ENCODE data around the gene ARRDC4. TPM values are rescaled to one million over a fixed set of nuclear protein-coding genes. Genes with fewer than 3 reads are reported as not detected.

Gene ARRDC4
- total RNA-seq, 1 experiment from 2014 or later, result 8.7 TPM

DNA sequence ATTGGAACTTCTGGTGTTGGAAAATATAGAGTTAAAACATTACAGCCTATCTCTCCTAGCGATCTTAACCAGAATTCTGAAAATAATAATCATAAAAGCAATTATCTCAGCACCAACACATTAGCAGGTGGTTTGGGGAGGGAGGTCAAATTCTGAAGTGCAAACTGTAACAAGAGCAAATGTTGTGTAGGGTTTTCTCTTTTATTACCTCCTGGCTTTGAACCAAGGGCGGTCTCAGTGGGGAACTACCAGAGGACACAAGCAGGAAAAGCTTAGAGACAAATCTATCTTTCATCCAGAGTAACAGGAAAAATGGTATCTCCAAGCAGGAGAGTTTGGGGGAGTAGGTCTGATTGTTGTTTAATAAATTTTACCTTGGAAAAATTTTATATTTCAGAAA is 5.5 kb upstream of the ARRDC4 start:
- Histone ChIP-seq H3K27me3 (ENCODE audit: insufficient read depth, low read length) (no peaks in the 10 kb centered on the region), H2BK15ac (ENCODE audit: low read depth, low read length) (no peak overlapping the region), H2BK20ac (ENCODE audit: low read depth, low read length, poor library complexity, severe bottlenecking) (no peak overlapping the region), H3K9ac (ENCODE audit: extremely low read depth, insufficient read length, low read length) (no peak overlapping the region), H3K23ac (ENCODE audit: insufficient read length, low read depth, low read length) (no peak overlapping the region), H2BK12ac (ENCODE audit: insufficient read length, low read depth, low read length) (no peak overlapping the region), H2AFZ (ENCODE audit: low read length) (no peak overlapping the region), H3K4me2 (ENCODE audit: insufficient read depth, insufficient read length, low read length) (no peak overlapping the region), H4K20me1 (ENCODE audit: control insufficient read depth, insufficient read depth, insufficient read length) (no peaks in the 10 kb centered on the region), H3K4me1 (ENCODE audit: insufficient read depth, low read length) (no peaks in the 10 kb centered on the region; the same call in 1 of the 2 replicates), H4K5ac (ENCODE audit: insufficient read length, low read depth, low read length) (no peak overlapping the region), H3K23me2 (ENCODE audit: insufficient read length, low read depth, low read length, poor library complexity, severe bottlenecking) (no peaks in the 10 kb centered on the region), H3K4ac (ENCODE audit: low read depth, low read length) (no peak overlapping the region), H3K14ac (ENCODE audit: insufficient read depth, low read length) (no peak overlapping the region), H3K79me2 (ENCODE audit: insufficient read depth, low read length) (no peaks in the 10 kb centered on the region), H2BK5ac (ENCODE audit: insufficient read length, low read length) (no peak overlapping the region), H2BK120ac (ENCODE audit: low read depth, low read length, poor library complexity, severe bottlenecking) (no peak overlapping the region), H3T11ph (ENCODE audit: low read length) (no peak overlapping the region), H3K9me3 (ENCODE audit: control insufficient read depth, low read depth, low read length) (no peaks in the 10 kb centered on the region), H3K56ac (ENCODE audit: insufficient read length, low read depth, low read length) (no peak overlapping the region), H4K8ac (replicated peaks; ENCODE audit: insufficient read length, low read depth, low read length) (no peak overlapping the region), H3K18ac (ENCODE audit: insufficient read length, low read depth, low read length) (no peak overlapping the region), H3K79me1 (ENCODE audit: insufficient read depth, low read depth, low read length, poor library complexity, severe bottlenecking) (no peaks in the 10 kb centered on the region), H2AK5ac (ENCODE audit: insufficient read length, low read length) (no peak overlapping the region), H3K27ac (ENCODE audit: insufficient read length, low read depth, low read length) (no peak overlapping the region), H4K91ac (ENCODE audit: insufficient read length, low read depth, low read length) (no peak overlapping the region)
- H3K9me3 Mint-ChIP-seq, result no peaks in the 10 kb centered on the region
- no peak for DNase-seq
- H3K27me3 Mint-ChIP-seq (ENCODE audit: low read depth), result peaks cover 11% of the 10 kb centered on the region
- WGBS (ENCODE audit: extremely low coverage, insufficient read length, low lambda C conversion rate), result no CpG with 5 or more reads among the region's 2 CpGs
- no peak overlapping the region for H3K4me3 Mint-ChIP-seq
- no peaks in the 10 kb centered on the region for H3K36me3 Mint-ChIP-seq (ENCODE audit: insufficient read depth in 1 of 3, low read depth in 3 of 3)
- peaks cover 5% of the 10 kb centered on the region in 2 experiments for H3K4me1 Mint-ChIP-seq
- TF ChIP-seq, protein P1, sequence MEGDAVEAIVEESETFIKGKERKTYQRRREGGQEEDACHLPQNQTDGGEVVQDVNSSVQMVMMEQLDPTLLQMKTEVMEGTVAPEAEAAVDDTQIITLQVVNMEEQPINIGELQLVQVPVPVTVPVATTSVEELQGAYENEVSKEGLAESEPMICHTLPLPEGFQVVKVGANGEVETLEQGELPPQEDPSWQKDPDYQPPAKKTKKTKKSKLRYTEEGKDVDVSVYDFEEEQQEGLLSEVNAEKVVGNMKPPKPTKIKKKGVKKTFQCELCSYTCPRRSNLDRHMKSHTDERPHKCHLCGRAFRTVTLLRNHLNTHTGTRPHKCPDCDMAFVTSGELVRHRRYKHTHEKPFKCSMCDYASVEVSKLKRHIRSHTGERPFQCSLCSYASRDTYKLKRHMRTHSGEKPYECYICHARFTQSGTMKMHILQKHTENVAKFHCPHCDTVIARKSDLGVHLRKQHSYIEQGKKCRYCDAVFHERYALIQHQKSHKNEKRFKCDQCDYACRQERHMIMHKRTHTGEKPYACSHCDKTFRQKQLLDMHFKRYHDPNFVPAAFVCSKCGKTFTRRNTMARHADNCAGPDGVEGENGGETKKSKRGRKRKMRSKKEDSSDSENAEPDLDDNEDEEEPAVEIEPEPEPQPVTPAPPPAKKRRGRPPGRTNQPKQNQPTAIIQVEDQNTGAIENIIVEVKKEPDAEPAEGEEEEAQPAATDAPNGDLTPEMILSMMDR (conservative IDR thresholded peaks at IDR 0.05), result no peak
- H3K27ac Mint-ChIP-seq, result no peak overlapping the region
